Left ventricle myocardium inferior (tissue), 1 donor: Measurements from ENCODE around the gene GFRAL. TPM values are rescaled to one million over a fixed set of nuclear protein-coding genes. Genes with fewer than 3 reads are reported as not detected.

Experiments
- DNase-seq: peaks from one replicate; pipeline ENCODE4 v3.0.0-alpha.2; 2020
- H3K27ac ChIP-seq: fragments of 200-600 bp; replicated peaks from 2 replicates; pipeline ENCODE4 v1.8.0; 2021
- H3K27me3 ChIP-seq: fragments of 200-600 bp; 2 replicates; pipeline ENCODE4 v1.8.0; 2021; ENCODE audit warnings: low read depth
- H3K36me3 ChIP-seq: fragments of 200-600 bp; 2 replicates; pipeline ENCODE4 v1.8.0; 2021
- H3K4me1 ChIP-seq: fragments of 200-600 bp; 2 replicates; pipeline ENCODE4 v1.8.0; 2021
- H3K4me3 ChIP-seq: fragments of 200-600 bp; 2 replicates; pipeline ENCODE4 v1.8.0; 2021; ENCODE audit warnings: mild to moderate bottlenecking, moderate library complexity
- H3K9me3 ChIP-seq: fragments of 200-600 bp; replicated peaks from 2 replicates; pipeline ENCODE4 v1.8.0; 2021
- intact Hi-C: fragments of 100-400 bp; cut with micrococcal nuclease; formaldehyde crosslinking; loops from one replicate; pipeline ENCODE4 v1.11.0; 2022
- total RNA-seq: library from RNA; stranded (reverse); fragmentation: NEBNext Ultra II Directional; extraction: Animal tissue kit (Norgen Biotek cat#: 25700); gene quantifications from one replicate; pipeline ENCODE4 v1.2.1, GENCODE V29; 2021
- TF ChIP-seq, protein P1 (sequence below): fragments of 200-600 bp; IDR thresholded peaks from 2 replicates; pipeline ENCODE4 v1.8.0; 2021; ENCODE audit warnings: antibody characterized with exemption, mild to moderate bottlenecking, borderline replicate concordance
- donor health status: DM: no; HTN: yes; CAD: no; lungs with severe emphysema.

GFRAL gene
- total RNA-seq, 1 donor from 2014 or later: not detected

DNA sequence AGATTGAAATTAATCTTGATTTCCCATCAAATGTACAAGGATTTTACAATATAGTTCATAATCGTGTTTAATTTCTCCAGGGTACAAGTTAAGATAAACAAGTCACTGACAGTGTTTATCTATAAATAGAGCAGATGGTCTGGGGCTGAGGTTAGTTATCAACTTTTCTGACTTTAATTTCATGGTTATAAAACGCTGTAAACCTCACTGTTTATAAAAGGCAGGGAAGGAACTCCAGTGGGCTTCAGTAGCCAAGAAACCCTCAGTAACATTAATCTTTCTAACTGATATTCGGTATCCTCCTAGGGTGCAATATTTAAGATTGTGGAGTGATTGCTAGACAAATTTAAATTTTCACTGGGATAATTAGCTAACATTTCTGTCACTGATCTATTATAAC is 68.6 kb downstream of the GFRAL start:
- Histone ChIP-seq H3K27me3 (no peaks in the 10 kb centered on the region), H3K4me1 (no peaks in the 10 kb centered on the region), H3K9me3 (no peaks in the 10 kb centered on the region), H3K36me3 (no peaks in the 10 kb centered on the region), H3K27ac (no peak overlapping the region), H3K4me3 (no peak overlapping the region)
- no peak for DNase-seq
- intact Hi-C loops: no loop called here
- TF ChIP-seq, protein P1, sequence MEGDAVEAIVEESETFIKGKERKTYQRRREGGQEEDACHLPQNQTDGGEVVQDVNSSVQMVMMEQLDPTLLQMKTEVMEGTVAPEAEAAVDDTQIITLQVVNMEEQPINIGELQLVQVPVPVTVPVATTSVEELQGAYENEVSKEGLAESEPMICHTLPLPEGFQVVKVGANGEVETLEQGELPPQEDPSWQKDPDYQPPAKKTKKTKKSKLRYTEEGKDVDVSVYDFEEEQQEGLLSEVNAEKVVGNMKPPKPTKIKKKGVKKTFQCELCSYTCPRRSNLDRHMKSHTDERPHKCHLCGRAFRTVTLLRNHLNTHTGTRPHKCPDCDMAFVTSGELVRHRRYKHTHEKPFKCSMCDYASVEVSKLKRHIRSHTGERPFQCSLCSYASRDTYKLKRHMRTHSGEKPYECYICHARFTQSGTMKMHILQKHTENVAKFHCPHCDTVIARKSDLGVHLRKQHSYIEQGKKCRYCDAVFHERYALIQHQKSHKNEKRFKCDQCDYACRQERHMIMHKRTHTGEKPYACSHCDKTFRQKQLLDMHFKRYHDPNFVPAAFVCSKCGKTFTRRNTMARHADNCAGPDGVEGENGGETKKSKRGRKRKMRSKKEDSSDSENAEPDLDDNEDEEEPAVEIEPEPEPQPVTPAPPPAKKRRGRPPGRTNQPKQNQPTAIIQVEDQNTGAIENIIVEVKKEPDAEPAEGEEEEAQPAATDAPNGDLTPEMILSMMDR: no peak

DNA sequence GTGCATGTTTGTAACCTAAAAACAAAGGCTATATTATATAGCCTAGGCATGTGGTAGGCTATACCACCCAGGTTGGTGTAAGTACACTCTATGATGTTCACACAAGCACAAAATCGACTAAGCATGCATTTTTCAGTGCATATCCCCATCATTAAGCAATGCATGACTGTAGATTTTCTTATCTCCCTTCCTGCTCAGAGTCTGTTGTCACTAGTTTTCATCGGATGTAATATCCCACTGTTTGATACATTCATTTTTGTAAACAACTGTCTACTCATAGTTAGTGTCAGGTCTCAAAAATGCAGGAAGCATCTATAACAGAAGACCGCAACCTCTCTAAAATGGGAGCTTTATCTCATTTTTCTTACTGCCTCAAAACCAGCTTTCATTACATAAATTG is 70.7 kb downstream of the GFRAL start:
- H3K4me3 ChIP-seq: no peak overlapping the region
- intact Hi-C loops: no loop called here
- H3K9me3 ChIP-seq: no peaks in the 10 kb centered on the region
- TF ChIP-seq, protein P1: no peak
- no peak overlapping the region for H3K27ac ChIP-seq
- no peaks in the 10 kb centered on the region for H3K4me1 ChIP-seq
- no peak for DNase-seq
- no peaks in the 10 kb centered on the region for H3K27me3 ChIP-seq
- no peaks in the 10 kb centered on the region for H3K36me3 ChIP-seq

DNA sequence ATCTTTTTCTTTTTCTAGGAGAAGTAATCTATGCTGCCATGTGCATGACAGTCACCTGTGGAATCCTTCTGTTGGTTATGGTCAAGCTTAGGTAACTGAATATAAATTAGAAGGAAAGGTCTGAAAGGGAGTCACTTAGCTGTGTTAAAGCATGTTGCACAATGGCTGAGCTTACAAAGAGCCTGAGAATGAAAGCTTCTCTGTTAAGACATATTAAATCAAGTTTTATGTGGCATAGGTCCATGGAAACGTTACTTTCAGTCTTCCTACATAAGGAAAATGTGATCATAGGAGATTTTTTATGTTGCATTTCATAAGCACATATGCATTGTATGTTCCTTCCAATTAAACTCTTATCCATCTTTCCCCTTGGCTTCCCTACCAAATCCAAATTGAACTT is 72.1 kb downstream of the GFRAL start:
- H3K4me1 ChIP-seq: no peaks in the 10 kb centered on the region
- TF ChIP-seq, protein P1: no peak

DNA sequence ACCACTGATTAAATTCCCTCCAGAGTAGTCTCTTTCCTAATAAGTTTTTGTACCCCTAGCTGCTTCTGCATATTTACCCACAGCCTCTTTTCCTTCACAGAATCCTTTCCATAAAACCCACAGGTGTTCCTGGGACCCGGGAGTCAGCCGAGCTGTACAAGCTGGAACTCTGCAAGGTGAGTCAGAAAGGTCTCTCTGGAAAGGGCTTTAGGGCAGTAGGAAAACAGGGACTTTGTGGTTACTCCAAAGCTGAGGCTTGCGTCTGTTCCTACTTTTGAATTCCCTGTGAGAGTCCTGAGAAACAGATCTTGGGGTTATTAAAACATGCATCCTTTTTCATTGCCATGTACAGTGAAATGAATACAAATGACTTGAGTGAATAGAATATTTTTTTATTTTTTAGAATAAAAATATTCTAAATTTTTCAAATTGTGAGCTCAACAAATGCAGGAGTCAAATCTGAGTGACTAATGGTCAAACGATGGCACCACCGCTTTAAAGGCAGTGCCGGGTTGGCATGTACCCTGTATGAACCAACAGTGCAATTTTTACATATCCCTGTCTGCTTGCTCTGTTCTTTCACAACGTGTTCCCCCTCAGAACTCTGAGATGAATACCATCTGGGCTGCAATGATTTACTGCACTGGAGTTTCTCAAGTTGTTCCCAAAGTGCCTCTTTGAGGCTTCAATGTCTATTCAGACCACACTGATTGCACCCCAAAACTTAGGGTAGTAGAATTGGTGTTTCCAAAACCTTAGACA is 78.4 kb downstream of the GFRAL start:
- H3K27me3 ChIP-seq: no peaks in the 10 kb centered on the region
- no peak overlapping the region for H3K27ac ChIP-seq
- no peak for DNase-seq
- TF ChIP-seq, protein P1: no peak
- H3K4me3 ChIP-seq: no peak overlapping the region
- no peaks in the 10 kb centered on the region for H3K36me3 ChIP-seq
- intact Hi-C loops: no loop called here
- H3K9me3 ChIP-seq: peaks cover 8% of the 10 kb centered on the region
- no peaks in the 10 kb centered on the region for H3K4me1 ChIP-seq

More for the DNA sequence above, 72.1 kb downstream of the GFRAL start:
- intact Hi-C loops: no loop called here
- no peak for DNase-seq
- Histone ChIP-seq H3K36me3 (no peaks in the 10 kb centered on the region), H3K27ac (no peak overlapping the region), H3K9me3 (no peaks in the 10 kb centered on the region), H3K27me3 (no peaks in the 10 kb centered on the region), H3K4me3 (no peak overlapping the region)

DNA sequence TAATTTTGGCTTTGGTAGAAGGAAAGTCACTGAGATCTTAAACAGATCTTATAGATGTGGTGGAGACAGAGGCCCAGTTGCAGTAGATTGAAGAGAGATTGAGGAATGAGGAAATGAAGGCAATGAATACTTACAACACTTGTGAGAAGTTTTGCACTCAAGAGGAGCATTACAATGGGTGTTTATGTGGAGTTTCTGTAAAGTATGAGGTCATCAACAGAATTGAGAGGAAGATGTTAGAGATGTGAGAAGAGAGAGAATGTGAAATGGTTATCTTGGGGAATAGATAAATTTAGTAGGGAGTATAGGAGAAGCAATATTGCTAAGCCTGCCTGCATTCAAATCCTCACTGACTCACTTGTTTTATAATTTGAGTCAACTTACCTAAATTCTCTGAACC is 83.4 kb downstream of the GFRAL start:
- Histone ChIP-seq H3K9me3 (peaks cover 8% of the 10 kb centered on the region), H3K27ac (no peak overlapping the region), H3K36me3 (no peaks in the 10 kb centered on the region), H3K4me3 (no peak overlapping the region), H3K4me1 (no peaks in the 10 kb centered on the region), H3K27me3 (no peaks in the 10 kb centered on the region)
- TF ChIP-seq, protein P1: no peak
- DNase-seq: no peak
- intact Hi-C loops: no loop called here
